SU-DHL-6 (cell line): ENCODE results near the gene EXOC7.

ENCODE experiments used
- CTCF ChIP-seq: fragments of 200-600 bp; sonication (generic); IDR thresholded peaks from one replicate; pipeline ENCODE4 v1.5.1; 2017; ENCODE audit warnings: antibody characterized with exemption, mild to moderate bottlenecking, low read length, moderate library complexity; ENCODE audit not compliant: insufficient read depth, poor library complexity, severe bottlenecking
- EZH2phosphoT487 ChIP-seq: fragments of 200-600 bp; sonication (generic), shearing (Covaris generic); conservative IDR thresholded peaks from 2 replicates; pipeline ENCODE4 v1.6.1; 2018; ENCODE audit warnings: mild to moderate bottlenecking, antibody characterized with exemption, low read length, moderate library complexity, mixed read lengths

- TF ChIP-seq CTCF (no peak), EZH2phosphoT487 (no peak)
Measured at GRCh38 chr17:76034428-76035350, 68.9 kb downstream of the EXOC7 start.
